Measurements from ENCODE around the gene DYRK2.

DYRK2 gene

DNA sequence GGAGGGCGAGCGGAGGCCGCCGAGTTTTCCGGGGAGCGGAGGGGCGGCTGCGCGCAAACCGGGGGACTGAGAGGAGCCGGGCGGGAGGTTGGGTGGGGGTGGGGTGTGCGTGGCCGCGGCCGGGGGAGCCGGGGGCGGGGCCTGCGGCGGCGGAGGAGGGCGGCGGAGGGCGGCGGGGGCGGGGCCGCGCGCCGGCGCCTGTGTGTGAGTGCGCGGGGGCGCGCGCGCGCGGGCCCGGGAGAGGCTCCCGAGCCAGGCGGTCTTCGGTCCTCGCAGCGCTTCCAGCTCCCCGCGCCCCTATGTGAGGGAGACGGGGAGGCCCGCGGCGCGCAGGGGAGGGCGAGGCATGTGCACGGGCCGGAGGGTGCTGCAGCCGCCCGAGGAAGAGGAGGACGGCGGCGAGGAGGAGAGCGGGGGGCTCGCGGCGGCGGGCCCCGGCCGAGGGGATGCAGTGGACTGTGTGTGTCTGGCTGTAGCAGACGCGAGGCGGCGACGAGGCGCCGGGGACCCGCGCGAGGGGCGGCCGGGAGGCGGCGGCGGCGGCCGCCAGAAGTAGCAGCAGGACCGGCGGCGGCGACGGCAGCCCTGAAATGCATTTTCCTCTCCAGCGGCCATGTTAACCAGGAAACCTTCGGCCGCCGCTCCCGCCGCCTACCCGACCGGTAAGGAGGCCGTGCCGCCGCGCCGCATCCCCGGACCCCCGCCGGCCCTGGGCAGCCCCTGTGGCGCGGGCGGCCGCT is at the start of gene DYRK2:
Gene DYRK2 (plus strand): TSS at position 225 of the 740 bp plus-strand sequence. CDS start 389 bp downstream, at position 614.
- FAIRE-seq, result no peak

DNA sequence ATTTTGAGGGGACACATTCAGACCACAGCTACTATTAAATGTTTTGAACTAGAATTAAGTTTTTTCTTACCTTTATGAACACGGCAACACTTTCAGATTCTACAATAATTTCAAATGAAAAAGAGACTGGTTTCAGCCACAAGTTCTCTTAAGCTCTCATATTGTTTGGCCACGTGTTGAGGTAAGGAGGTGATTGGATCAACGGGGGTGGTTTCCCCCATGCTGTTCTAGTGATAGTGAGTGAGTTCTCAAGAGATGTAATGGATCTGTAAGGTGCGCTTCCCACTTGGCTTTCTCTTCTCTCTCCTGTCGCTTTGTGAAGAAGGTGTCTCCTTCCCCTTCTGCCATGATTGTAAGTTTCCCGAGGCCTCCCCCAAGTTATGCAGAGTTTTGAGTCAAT is 48.9 kb upstream of the DYRK2 start:
- FAIRE-seq, result no peak

DNA sequence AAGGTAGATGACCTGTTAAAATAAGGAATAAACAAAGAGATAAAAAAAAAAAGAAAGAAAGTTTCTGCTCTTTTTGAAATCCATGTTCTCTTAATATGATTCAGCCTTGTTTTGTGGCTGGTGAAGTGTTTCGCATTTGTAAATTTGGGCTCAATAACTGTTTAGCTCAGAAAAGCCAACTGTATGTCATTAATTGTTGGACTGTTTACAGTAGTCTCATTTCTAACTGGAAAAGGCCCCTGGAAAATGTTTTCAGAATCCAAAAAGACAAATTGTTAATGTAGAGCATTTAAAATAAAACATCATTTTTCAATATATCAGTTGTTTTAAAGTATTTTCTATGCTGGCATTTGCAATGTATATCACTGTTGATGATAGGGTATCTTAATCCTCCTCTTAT is 47.4 kb upstream of the DYRK2 start:
- no peak for FAIRE-seq

DNA sequence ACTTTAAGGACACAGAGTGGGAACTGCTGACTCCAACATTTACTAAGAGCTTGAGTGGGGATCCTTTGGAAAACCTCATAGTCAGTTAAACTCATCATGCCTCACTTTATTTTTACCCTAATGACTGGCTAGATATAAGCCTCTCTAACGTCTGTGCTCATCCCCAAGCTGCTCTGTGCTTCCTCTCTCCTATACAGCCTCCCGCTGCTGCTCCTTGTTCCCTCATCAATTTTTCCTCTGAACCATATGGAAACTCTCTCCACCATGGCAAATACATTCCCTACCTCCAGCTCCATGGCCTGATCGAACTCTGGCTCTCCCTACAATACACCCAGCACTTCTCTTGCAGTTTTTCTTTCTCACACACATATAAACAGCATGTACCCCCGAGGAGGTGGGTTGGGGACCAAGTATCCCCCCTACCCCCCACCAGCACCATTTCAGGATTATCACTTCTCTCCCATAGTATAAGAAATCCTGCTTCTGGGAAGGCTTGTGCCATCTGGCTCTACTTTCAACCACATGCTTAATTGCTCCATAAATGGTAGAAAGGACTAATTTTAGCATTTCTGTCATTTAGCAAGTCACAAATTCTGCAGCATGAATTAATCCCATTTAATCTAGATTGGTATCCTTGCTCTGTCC is 39.2 kb upstream of the DYRK2 start:
- no peak for FAIRE-seq

DNA sequence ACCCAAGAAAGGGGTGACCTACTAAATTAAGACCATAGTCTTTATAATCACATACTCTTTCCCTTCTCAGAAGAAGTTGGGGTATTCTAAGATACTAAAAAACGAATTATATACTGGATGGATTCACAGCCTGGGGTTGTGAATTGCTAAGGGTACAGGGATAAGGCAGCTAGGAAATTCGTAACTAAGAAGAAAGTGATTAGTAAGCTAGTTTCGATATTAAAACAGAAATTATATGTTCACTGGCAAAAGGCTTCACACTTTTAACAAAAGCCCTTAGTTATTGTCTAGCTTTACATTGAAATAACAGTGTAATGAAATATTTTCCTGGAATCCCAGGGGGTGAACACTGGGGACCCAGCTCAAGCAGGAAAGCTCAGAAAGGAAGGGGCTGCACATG is 35.5 kb upstream of the DYRK2 start:
- FAIRE-seq, result no peak

DNA sequence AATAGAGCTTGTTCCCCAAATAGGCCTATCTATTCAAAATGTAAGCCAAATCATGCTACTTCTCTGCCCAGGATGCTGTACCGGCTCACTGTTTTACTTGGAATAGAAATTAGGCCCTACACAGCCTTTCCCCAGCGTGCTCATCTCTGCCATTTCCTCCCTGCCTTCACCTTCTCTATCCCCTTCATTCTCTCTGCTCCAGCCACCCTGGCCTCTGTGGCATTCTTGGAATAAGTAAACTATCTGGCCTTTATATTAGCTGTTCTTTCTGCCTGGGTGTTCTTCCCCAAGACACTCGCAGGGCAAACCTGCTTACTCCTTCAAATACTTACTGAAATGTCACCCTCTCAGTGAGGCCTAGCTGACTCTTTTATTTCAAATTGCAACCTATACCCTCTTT is 30.9 kb upstream of the DYRK2 start:
- no peak for FAIRE-seq

DNA sequence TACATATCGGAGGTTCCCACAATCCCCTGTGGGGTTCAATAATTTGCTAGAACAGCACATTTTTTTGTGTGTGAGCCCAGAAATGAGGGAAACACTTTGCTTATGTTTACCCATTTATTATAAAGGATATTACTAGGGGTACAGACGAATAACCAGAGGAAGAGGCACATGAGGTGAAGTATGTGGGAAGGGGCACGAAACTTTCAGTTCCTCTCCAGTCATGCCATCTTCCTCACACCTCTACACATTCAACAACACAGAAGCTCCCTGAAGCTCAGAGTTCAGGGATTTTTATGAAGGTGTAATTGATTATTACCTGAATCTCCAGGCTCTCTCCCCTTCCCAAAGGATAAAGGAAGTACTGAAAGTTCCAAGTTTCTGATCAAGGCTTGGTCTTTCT is 30.2 kb upstream of the DYRK2 start:
- FAIRE-seq, result no peak

DNA sequence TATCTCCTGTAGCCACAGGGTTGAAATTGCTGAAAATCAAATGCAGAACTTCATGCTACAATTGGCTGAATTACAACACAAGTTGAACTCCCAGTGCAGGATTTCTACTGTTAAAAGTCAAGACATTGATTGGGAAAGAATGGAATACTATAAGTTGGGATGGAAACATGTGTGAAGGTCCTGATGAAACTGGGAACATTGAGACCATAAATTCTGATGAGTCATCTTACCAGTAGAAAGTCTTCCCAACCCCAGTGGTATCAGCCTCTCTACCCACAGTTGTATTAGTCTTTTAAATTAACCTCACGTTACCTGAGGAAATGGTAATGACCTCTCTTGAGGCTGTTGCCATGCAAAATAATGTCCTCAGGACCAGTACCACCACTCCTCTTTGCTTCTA is 27.4 kb upstream of the DYRK2 start:
- no peak for FAIRE-seq

DNA sequence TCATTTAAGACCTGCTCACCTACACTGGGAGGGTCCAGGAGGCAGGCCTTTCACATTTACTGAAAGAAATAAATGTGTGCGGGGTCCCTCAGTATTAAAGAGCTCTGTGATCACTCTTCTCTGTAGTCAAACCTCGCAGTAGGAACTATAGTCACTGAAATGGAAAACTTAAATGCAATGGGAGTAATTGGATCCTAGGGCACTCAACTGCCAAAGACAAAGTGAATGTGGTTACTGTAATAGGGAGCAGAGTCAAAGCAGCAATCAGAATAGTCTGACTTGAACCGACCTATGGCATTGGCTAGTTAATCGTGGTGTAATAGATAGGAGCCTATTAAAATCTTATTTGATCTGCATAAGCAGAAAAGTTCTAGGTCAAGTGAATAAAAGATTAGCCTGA is 26.6 kb upstream of the DYRK2 start:
- FAIRE-seq, result no peak

DNA sequence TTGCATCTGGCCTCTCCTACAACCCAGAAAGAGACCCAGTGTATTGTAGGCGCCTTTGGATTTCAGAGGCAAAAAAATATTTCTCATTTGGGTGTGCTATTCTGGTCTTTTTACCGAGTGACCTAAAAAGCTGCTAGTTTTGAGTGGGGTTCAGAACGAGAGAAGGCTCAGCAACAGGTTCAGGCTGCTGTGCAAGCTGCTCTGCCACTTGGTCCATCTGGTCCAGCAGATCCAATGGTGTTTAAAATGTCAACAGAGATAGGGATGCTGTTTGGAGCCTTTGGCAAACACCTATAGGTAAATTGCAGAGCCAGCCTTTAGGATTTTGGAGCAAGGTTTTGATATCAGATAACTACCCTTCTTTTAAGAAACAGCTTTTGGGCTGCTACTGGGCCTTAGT is 25.3 kb upstream of the DYRK2 start:
- no peak for FAIRE-seq

DNA sequence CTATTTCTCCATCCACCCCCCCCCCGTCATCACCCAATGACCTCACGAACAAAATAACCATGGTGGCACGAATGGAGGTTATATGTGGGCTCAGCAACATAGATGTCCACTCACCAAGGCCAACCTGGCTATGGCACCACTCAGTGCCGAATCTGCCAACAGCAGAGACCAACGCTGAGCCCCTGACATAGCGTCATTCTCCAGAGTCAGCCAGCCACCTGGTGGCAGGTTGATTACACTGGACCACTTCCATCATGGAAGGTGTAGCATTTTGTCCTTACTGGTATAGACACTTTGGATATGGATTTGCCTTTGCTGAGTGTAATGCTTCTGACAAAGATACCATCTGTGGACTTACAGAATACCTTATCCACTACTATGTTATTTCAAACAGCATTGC is 24.2 kb upstream of the DYRK2 start:
- FAIRE-seq, result no peak

DNA sequence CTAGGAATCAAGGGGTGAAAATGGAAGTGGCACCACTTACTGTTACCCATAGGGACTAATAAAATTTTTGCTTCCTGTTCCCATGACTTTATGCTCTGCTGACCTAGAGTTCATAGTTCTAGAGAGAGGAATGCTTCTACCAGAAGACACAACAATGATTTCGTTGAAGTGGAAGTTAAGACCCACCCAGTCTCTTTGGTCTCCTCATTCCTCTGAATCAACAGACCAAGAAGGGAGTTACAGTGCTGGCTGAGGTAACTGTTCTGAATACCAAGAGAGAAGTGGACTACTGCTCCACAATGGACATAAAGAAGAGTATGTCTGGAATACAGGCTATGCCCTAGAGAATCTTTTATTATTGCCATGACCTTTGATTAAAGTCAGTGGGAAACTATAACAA is 23.5 kb upstream of the DYRK2 start:
- no peak for FAIRE-seq

DNA sequence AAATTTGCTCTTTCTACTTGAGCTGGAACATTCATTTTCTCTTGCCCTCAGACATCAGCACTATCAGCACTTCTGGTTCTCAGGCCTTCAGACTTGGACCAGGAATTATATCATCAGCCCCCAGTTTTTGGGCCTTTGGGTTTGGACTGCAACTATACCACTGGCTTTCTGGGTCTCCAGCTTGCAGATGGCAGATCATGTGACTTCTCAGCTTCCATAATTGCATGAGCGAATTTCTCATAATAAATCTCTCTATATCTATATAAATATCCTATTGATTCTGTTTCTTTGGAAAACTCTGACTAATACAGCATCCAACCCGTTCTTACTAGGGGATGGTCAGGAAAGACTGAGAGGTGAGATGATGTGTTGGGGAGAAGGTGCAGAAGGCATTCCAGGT is 22.4 kb upstream of the DYRK2 start:
- no peak for FAIRE-seq

DNA sequence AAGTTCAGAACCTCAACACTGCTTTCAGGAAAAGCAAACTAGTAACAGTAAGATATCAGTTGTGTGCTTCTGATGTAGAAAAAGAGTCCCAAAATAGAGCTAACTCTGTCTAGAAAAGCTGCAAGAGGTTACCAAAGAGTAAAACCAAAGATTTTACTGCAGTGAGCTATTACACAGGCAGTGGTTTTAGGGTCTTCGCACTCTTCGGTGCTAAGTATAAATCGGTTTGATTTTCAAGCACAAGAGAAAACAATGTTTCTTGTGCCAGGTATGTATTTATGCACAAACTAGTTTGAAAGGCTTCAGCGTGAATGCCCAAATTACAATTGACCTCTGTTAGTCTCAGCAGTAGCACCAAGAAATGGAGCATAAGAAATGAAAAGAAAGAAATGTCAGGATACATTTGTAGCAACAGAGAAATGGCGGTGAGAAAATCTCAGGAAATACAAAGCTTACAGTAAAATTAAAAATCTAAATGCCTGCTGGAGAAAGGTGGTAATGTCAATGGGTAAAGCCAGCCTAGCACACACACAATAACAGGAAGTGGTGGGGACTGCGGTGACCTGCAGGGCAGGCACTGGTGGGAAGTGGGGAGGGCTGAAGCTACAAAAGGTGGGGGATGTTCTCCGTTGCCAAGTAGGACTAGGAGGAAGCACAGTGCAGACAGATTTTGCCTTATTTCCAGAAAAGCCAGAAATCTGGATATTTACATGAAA is 18.0 kb upstream of the DYRK2 start:
- FAIRE-seq, result no peak

DNA sequence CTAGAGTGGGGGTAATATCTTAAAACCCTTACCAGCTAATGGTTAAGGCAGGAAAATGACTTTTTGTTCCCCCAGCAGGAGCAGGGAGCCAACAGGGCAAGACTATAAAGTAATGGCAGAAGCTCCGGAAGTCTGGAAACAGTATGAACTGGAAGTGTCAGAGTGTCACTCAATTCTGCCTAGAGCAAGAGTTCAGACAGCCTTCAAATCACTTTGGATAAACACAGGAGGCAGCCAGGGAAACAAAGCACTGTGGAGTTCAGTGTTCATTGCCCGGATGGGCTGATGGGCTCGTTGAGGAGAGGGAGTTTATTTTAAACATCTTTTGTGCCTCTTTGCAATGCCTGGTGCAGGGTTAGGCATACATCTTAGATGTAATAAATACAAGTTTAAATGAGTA is 16.5 kb upstream of the DYRK2 start:
- no peak for FAIRE-seq

DNA sequence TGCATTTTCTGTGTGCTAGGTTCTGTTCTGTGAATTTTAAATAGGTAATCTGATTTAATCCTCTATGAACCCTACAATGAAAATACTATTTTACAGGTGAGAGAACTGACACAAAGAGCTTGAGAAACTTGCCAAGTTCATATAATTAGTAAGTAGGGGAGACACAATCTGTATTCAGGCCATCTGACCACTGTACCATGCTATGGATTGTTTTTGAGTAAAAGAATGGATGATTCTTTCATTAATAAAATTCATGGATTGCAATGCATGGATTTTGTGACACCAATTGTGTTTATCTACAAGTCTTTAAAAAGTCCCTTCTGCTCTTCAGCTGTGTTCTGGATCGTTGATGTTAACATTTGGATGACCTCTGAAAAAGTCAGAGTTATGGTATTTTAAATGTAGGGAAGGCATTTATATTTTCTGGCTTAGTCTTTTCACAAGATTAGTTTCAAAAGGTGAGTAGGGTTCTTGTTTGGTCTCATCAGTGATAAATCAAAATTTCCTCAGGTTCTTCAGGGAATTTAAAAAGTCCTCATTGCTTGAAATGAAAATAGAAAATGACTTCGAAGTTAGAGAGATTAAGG is 15.4 kb upstream of the DYRK2 start:
- no peak for FAIRE-seq

DNA sequence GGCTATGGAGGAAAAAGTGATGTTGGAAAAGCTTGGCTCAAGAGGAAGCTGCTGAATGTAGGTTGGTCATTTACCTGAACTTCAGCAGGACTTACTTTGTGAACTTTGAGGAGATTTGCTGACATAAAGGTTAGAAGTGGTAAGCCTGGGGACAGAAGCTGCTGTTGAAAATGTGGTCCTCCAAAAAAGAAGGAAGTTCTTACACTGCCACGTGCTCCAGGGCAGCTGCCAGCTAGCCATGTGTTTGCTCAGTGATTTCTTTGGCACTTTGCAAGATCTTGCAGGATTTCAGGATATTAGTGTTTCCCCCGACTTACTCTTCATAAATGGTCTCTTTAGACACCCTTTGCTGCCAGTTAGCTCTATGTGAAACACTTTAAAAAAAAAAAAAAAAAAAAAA is 14.8 kb upstream of the DYRK2 start:
- FAIRE-seq, result no peak

DNA sequence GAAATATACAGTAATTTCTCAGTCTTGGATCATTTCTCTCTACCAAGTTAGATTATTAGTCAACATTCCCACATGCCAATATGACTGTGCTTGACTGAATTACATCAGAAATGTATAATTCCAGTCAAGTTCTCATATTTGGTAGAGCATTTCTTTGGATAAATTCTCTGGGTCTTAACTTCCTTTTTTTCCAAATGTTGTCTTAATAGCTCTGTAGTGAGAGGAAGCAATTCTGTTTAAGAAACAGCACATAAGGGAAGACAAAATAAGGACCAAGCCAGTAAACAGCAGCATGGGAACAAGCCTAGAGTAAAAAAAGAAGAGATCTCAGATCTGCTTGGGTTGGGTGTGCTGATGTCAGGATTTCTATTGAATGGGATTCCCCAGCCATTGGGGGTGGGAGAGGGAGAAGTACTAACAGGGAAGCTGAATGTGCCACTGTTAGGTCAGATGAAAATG is 14.2 kb upstream of the DYRK2 start:
- FAIRE-seq, result no peak

DNA sequence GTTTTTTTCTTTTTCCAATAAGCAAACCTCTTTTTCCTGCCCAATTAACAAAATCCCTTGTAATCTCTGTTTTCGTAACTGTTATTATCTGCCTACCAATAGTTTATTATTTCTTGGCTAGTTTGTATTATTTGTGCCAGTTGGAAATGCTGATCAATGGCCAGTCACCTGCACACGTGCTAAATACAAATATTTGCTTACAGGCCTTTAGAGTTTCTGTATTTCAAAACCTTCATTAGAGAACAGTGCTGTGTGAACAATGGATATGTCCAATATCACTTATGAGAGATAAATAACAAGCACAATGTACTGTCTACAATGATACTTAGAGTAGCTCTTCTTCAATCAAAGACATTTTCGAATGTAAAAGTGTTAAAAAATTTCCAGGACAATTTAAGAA is 10.8 kb upstream of the DYRK2 start:
- no peak for FAIRE-seq

DNA sequence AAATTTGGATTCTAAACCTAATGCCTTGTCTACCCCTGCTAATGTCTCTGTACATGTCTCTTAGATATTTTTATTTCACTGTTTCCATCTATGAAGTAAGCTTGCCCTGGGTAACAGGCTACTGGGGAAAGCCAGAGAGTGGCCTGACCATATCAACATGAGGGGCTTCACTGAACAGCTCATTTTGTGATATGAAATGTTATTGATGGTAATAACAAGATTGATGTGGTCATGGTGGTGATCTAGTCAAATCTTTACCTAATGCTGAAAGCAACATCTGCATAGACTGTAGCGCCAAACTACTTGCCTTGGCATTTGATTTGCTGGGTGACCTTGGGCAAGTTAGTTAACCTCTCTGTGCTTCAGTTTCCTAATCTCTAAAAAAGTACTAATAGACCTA is 9.9 kb upstream of the DYRK2 start:
- FAIRE-seq, result no peak

DNA sequence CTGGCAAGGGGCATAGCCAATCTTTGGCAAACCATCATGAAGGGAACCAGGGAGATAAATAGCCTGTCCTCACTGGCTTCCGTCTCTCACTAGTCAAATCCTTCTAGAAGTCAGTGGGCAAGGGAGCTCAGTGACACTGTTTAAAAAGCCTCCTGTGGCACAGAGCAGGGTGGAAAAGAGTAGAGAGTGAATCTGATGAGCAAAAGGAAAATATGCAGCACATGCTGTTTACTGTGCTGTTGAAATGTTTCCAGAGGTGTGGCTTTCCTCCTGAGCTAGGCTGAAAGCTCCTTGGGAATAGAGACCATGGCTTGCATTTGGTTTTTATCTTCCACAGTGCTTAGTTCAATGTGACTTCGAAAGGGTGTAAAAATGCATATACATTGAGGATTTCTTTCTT is 7.7 kb upstream of the DYRK2 start:
- no peak for FAIRE-seq

DNA sequence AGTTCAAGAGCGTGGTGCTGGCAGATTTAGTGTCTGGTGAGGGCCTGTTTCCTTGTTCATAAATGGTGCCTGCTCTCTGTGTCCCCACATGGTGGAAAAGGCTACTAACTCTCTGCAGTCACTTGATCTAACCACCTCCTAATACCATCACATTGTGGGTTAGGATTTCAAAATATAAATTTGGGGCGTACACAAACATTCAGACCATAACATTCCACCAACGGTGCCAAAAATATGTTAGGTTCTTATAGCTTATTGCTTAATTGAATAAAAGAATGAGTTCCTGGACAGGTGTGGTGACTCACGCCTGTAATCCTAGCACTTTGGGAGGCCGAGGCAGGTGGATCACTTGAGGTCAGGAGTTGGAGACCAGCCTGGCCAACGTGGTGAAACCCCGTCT is 3.4 kb upstream of the DYRK2 start:
- no peak for FAIRE-seq

DNA sequence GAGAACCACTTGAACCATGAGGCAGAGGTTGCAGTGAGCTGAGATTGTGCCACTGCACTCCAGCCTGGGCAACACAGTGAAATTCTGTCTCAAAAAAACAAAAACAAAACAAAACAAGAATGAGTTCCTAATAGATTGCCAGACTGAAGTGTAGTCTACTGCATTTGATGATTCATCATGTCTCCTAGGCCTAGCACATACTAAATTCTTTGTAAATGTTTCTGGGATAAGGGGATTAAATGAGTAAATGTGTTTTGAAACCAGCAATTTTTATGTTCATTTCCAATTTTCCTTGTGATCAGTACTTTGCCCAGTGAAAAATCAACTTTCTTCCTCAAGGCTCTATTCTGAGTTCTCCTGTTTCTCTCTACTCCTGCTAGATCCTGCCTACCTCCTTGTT is 2.9 kb upstream of the DYRK2 start:
- no peak for FAIRE-seq

DNA sequence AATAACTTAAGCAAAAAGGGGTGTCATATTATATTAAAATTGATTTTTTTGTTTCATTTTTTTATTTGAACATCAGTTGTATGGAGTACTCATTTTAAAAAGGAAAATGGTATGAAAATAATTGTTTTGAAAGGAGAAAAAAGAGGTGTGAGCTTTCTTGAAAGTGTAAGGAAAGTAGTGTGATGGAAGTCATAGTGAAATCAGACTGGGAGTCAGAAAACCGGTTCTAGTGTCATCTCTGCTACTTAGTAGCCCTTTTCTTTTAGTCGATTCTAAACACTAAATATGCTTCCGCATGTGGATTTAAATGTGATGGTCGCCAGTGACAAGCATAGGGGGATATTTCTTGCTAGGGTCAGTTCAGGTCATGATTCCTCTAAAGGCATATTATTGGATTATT is 1.8 kb upstream of the DYRK2 start:
- FAIRE-seq, result no peak
